Lung (tissue), 12 donors: Measurements from ENCODE around the gene VSIG8. TPM values are rescaled to one million over a fixed set of nuclear protein-coding genes. Genes with fewer than 3 reads are reported as not detected.

ENCODE experiments used
- ATAC-seq: fragments of 200-7000 bp; cut with Tn5 transposase; one replicate; pipeline ENCODE4 v1.9.1; 2020; ENCODE audit warnings: moderate number of reproducible peaks; ENCODE audit not compliant: insufficient read depth, low FRiP score
- DNase-seq, 3 donors: peaks; one replicate each; pipeline ENCODE4 v3.0.0-alpha.2; 2013 to 2017
- H3K27ac ChIP-seq, 2 donors: one replicate each; pipeline ENCODE4 v1.5.1; 2013; ENCODE audit warnings: mild to moderate bottlenecking in 2 of 2, moderate library complexity in 2 of 2, control low read depth in 1 of 2, inconsistent platforms in 1 of 2, low read depth in 1 of 2, low read length in 1 of 2
- H3K27me3 ChIP-seq, 3 donors: one replicate each; pipeline ENCODE4 v1.5.1; 2013; ENCODE audit warnings: low read length in 2 of 3; ENCODE audit not compliant: control insufficient read depth in 3 of 3, insufficient read depth in 3 of 3
- H3K36me3 ChIP-seq, 4 donors: one replicate each; pipeline ENCODE4 v1.5.1; 2013; ENCODE audit warnings: low read length in 4 of 4, mild to moderate bottlenecking in 1 of 4, moderate library complexity in 1 of 4; ENCODE audit not compliant: control insufficient read depth in 4 of 4, insufficient read depth in 4 of 4
- H3K4me1 ChIP-seq, 5 donors: one replicate each; pipeline ENCODE4 v1.5.1; 2013; ENCODE audit warnings: low read length in 5 of 5, mild to moderate bottlenecking in 2 of 5, moderate library complexity in 1 of 5; ENCODE audit not compliant: control insufficient read depth in 5 of 5, insufficient read depth in 5 of 5
- H3K4me3 ChIP-seq: one replicate; pipeline ENCODE4 v1.5.1; 2013; ENCODE audit warnings: mild to moderate bottlenecking, control low read depth, moderate library complexity
- H3K9ac ChIP-seq, 2 donors: one replicate each; pipeline ENCODE4 v1.5.1; 2013; ENCODE audit warnings: low read length in 2 of 2, control low read depth in 1 of 2; ENCODE audit not compliant: insufficient read depth in 1 of 2
- H3K9me3 ChIP-seq, 4 donors: one replicate each; pipeline ENCODE4 v1.5.1; 2013; ENCODE audit warnings: low read length in 3 of 4, mild to moderate bottlenecking in 1 of 4, moderate library complexity in 1 of 4; ENCODE audit not compliant: control insufficient read depth in 4 of 4, insufficient read depth in 3 of 4
- CTCF ChIP-seq: IDR thresholded peaks from 2 replicates; pipeline ENCODE4 v1.5.1; 2012; ENCODE audit warnings: mild to moderate bottlenecking; ENCODE audit errors: control extremely low read depth, extremely low read depth
- WGBS, 2 donors: extraction: QIAGEN DNeasy Blood & Tissue Kit; methylation state at CpG; one replicate each; pipeline ENCODE4 v1.1.7; 2013; 5-methylcytosine and 5-hydroxymethylcytosine counted together
- polyA plus RNA-seq, 2 donors: library from polyadenylated mRNA; stranded (reverse); fragments of 200-250 nt; gene quantifications; one replicate each; pipeline ENCODE4 v1.2.1, GENCODE V29; 2013
- total RNA-seq, 2 donors: library from RNA; depleted of rRNA in 1 of 2; stranded (reverse); fragments of >200 nt in 1 of 2; gene quantifications; one replicate each; pipeline ENCODE4 v1.2.1, GENCODE V29; 2014 to 2021
- donor health status: control.
- donor health status: control.
- donor health status: Bipolar disorder and iron deficiency.
- donor health status: healthy.
- donor health status: DM: yes; HTN: yes; CAD: no.

The VSIG8 gene
- total and polyA plus RNA-seq, 4 donors: 0.13 to 0.46 (median 0.22) TPM

- H3K27me3 ChIP-seq: no peaks in the 10 kb centered on the region
- peaks cover 4 to 24% (median 14%) of the 10 kb centered on the region in 5 donors for H3K4me1 ChIP-seq
- no peak for DNase-seq
- H3K27ac ChIP-seq: peak overlapping the region in 1 of 2 donors; percentile 33
- H3K9me3 ChIP-seq: peaks cover 0 to 2% (median 0%) of the 10 kb centered on the region in 4 donors
- TF ChIP-seq CTCF: no peak
- WGBS, 2 donors: 61 to 74% methylated on average over 3 of the region's 3 CpGs
- no peak for ATAC-seq
- H3K9ac ChIP-seq: no peak overlapping the region
- H3K36me3 ChIP-seq: no peaks in the 10 kb centered on the region
- no peak overlapping the region for H3K4me3 ChIP-seq
Observed at GRCh38 chr1:159896546-159896930, 34.1 kb upstream of the VSIG8 start.

DNA sequence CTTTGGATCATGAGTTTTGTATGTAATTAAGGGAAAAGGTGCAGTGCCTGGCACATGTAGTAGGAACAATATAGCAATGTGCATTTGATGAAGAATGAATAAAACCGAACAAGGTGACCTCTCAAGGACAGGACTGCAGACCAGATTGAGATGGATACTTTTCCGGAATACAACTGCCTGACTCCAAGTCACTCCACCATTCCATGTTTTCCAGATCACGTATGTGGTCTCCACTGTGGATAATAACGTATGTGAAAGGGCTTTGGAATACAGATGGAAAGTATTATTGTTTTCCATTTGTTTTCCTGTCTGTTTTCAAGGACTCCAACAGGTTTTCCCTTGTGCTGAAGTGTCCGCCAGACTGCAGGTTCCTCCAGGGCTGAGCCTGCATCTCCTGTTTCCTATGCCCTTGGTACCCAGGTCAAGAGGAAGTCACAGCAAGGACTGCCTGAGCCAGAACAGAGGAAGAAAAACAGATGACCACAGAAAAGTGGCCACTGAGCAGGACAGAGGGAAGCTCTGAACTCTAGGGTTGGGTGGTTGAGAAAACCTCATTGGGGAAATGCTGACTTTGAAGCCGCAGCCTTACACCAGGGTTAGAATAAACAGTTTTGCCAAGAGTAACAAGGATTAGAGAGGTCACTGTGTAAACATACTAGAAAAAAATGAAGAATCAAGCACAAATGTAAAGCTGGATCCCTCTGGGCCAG lies 33.5 kb upstream of the VSIG8 start:
- DNase-seq (peak in 2 of 3 donors; percentile 43 to 53), ATAC-seq (no peak)

DNA sequence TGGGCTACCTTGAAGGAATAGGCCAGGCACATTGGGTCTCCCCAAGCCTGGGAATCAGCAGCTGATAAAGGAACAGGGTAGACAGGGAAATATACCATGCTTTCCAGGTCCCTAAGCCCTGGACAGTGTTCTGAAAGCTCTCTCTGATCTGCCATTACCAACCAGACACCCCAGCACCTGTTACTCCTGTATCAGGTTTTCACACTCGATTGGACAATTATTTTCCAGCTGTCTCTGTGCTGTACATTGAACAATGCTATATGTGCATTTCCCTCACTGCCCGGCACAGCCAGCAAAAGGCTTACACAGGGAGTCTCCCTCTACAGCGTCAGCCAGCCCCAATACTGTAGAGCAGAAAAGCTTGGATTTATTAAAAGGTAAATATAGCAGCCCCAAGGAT lies 32.8 kb upstream of the VSIG8 start:
- Histone ChIP-seq H3K27me3 (no peaks in the 10 kb centered on the region), H3K4me3 (no peak overlapping the region), H3K4me1 (peaks cover 4 to 18% (median 11%) of the 10 kb centered on the region in 5 donors), H3K9me3 (peaks cover 0 to 2% (median 0%) of the 10 kb centered on the region in 4 donors), H3K9ac (no peak overlapping the region), H3K36me3 (no peaks in the 10 kb centered on the region), H3K27ac (no peak overlapping the region)
- WGBS, 2 donors: 82 to 92% methylated on average over 3 of the region's 3 CpGs
- no peak for ATAC-seq
- no peak for DNase-seq
- TF ChIP-seq CTCF: no peak

More for the DNA sequence above, 33.5 kb upstream of the VSIG8 start:
- no peak for TF ChIP-seq CTCF
- H3K27me3 ChIP-seq: no peaks in the 10 kb centered on the region
- H3K9ac ChIP-seq: no peak overlapping the region
- no peak overlapping the region for H3K4me3 ChIP-seq
- H3K27ac ChIP-seq: peak overlapping the region in 1 of 2 donors; percentile 77
- H3K4me1 ChIP-seq: peaks cover 4 to 24% (median 12%) of the 10 kb centered on the region in 5 donors
- H3K9me3 ChIP-seq: peaks cover 0 to 2% (median 0%) of the 10 kb centered on the region in 4 donors
- WGBS, 2 donors: 60 to 73% methylated on average over 6 of the region's 6 CpGs
- H3K36me3 ChIP-seq: no peaks in the 10 kb centered on the region

DNA sequence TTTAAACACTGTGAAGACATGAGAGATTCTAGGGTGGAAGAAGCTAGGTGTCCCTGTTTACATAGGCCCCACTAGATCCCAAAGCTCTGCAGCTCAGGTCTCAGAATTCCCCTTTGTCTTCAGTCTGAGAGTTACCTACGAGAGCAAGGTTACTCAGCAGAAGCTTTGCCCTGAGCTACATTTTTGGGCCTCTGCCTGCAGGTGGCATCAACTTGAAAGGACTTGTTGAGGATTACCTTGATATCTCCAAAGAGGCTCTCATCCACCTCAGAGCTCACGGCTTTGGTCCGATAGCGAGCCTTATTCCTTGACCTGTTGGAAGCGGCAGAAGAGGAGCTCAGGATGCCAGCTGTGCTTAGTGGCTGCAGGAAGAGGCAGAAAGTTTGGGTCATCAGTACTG lies 30.5 kb upstream of the VSIG8 start:
- Histone ChIP-seq H3K36me3 (no peaks in the 10 kb centered on the region), H3K27ac (no peak overlapping the region), H3K27me3 (no peaks in the 10 kb centered on the region), H3K4me1 (peaks cover 4 to 13% (median 11%) of the 10 kb centered on the region in 5 donors), H3K9ac (no peak overlapping the region), H3K4me3 (no peak overlapping the region), H3K9me3 (peaks cover 0 to 2% (median 0%) of the 10 kb centered on the region in 4 donors)
- DNase-seq (no peak), ATAC-seq (no peak)
- WGBS, 2 donors: 92% methylated on average over 5 of the region's 5 CpGs
- no peak for TF ChIP-seq CTCF
